Ramos (cell line): ENCODE results near the gene ETV6.

Experiments
- in situ Hi-C: fragments of 300-500 bp; cut with MboI; formaldehyde crosslinking; loops from one replicate; pipeline ENCODE4 v1.14.3; 2022; ENCODE audit warnings: low sequenced_read_pairs; ENCODE audit not compliant: unreplicated experiment

Gene ETV6

DNA sequence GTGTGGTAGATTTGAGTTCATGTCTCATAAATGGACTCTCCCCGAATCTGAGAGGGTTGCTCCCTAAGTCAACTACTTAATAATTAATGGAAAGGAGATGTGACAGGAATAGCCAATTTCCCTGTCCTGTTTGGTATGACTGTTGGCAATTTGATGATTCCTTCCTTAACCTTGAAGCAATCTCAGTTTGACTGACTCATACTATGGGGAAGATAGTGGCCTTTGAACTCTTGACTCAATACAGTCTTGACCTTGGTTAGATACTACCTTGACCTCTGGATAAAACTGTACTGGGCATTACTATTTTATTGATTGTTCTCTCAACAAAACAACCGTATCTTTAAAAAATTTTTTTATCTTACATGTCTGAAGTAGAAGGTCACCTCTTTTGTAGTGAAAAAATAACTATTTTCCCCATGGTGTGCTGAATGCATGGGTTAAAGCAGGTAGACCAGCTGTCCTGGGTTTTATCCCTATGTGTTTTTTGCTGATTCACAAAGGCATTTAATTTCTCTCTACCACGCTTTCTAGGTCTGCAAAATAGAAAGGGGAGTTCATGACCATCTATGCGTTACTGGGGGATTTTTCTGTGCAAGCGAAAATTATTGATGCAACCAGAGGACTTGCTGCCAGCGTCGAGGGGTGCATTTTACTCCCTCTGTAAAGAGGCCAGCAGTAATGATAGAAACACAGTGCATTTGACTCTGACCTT is 80.1 kb downstream of the ETV6 start:
- in situ Hi-C loops, result no loop called here

GRCh38 chr12:11730299-11731041 is 81.0 kb downstream of the ETV6 start:
- in situ Hi-C loops, result no loop called here

DNA sequence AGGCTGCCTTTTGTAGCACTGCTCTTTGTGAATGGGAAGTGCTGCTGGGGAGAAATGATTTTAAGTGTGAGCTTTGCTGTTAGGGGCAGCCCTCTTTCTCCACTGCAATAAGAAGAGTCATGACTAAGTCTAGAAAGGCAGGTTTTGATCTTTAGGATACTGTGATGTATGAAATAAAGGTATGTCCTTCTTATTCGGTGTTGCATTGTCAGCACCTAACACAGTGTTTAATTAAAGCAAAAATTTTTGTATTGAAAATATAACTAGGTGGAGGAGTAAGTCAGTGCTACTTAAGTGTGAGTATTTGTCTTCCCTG is 81.5 kb downstream of the ETV6 start:
- in situ Hi-C loops, result no loop called here

GRCh38 chr12:11731455-11731854 is 82.0 kb downstream of the ETV6 start:
- in situ Hi-C loops, result no loop called here

- in situ Hi-C loops, result no loop called here
Observed at GRCh38 chr12:11732023-11732422, 82.5 kb downstream of the ETV6 start.

DNA sequence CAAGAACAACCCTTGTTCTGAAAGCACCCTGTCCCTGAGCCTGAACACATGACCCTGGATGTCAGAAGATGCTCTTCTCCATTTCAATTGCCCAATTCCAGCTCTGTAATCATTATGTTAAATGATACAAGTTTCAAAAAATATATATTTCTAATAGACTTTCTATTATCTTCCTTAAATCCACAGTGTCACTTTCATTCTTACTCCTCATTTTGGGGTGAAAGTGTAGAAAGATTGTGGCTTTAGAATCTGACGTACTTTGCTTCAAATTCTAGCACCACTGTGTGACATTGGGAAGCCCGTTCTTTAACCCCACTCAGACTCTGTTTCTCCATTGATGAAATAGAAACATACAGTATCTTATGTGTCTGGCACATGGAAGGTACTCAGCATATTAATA is 83.2 kb downstream of the ETV6 start:
- in situ Hi-C loops, result no loop called here

DNA sequence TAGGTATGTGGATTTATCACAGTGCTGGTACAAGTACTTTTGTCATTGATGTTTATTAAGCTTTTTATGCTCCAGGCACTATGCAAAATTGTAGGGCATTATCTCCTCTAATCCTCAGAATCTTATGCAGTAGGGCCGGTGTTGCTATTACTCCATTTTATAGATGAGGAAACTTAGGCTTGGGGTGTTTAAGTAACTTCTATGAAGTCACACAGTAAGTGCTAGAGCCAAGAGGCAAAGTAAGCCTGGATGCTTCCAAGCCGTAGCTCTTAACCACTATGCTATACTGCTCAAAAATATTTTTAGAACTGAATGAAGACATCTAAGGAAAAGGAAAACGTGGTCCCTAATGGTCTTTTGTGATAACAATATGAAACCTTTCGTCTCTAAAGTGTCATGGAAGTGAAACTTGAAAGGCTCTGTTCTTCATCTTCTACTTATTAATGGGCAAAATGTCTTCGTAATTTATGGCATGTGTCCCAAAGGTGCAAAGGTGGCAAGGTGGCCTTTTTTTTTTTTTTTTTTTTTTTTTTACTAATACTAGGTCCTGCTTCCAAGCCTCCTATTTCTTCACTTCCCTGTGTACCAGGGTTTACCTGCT is 85.2 kb downstream of the ETV6 start:
- in situ Hi-C loops, result no loop called here

GRCh38 chr12:11738450-11738849 is 89.0 kb downstream of the ETV6 start:
- in situ Hi-C loops, result no loop called here

DNA sequence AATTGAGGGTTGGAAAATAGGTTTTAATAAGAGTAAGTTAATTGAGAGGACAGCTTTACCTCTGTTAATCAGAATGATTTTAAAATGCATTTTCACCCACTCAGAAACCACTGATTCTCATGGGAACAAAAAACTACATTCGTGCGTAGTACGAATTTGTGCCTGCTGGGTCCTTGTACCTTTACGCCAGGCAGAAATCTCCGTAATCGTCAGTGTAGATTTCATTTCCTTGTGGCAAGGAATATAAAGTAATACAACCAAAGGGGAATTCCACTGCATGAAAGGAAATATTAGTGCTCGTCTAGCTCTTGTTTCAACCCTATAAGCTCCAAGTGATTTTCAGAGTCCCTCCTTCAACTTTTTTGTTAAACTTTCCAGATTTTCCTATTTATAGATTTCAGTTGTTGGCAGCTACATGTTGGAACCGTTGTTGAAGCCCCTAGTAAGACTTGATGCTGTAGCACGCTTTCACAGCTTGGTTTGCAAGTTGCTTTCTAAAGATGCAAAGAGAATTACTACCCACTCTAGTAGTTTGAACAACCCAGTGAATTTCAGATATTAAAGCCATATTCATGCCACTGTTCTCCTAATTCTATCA is 90.6 kb downstream of the ETV6 start:
- in situ Hi-C loops, result loop anchor here (10.0 kb wide), 1 partner anchor 285 kb away; no protein-coding TSS in a partner anchor

GRCh38 chr12:11741434-11742092 is 92.1 kb downstream of the ETV6 start:
- in situ Hi-C loops, result loop anchor here (10.0 kb wide), 1 partner anchor 283 kb away; no protein-coding TSS in a partner anchor

- in situ Hi-C loops, result loop anchor here (10.0 kb wide), 1 partner anchor 281 kb away; no protein-coding TSS in a partner anchor
Observed at GRCh38 chr12:11743423-11744409, 94.2 kb downstream of the ETV6 start.

- in situ Hi-C loops, result loop anchor here (10.0 kb wide), 1 partner anchor 280 kb away; no protein-coding TSS in a partner anchor
Observed at GRCh38 chr12:11744410-11744801, 94.9 kb downstream of the ETV6 start.

DNA sequence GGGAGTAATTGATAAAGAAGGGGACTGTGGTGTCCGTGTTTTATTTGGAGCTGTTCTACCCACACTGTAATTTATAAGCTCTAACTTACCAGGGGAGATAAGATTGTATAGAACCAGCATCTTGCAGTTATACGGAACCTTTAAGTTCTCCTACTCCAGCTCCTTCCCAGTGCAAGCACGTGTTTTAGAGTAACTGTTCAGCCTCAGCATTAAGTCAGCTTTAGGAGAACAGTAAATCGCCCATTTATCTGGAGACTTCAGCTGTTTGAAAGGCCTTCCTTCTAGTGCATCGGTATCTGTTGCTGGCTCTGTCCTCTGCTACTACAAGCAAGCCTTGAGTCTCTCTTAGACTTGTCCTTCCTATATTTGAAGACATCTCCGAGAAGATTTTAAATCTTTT is 95.6 kb downstream of the ETV6 start:
- in situ Hi-C loops, result loop anchor here (10.0 kb wide), 1 partner anchor 280 kb away; no protein-coding TSS in a partner anchor

- in situ Hi-C loops, result loop anchor here (10.0 kb wide), 1 partner anchor 279 kb away; no protein-coding TSS in a partner anchor
Observed at GRCh38 chr12:11746024-11746771, 96.7 kb downstream of the ETV6 start.

- in situ Hi-C loops, result loop anchor here (10.0 kb wide), 1 partner anchor 278 kb away; no protein-coding TSS in a partner anchor
Observed at GRCh38 chr12:11746940-11747716, 97.7 kb downstream of the ETV6 start.

- in situ Hi-C loops, result loop anchor here (10.0 kb wide), 1 partner anchor 277 kb away; no protein-coding TSS in a partner anchor
Observed at GRCh38 chr12:11747969-11748368, 98.5 kb downstream of the ETV6 start.

DNA sequence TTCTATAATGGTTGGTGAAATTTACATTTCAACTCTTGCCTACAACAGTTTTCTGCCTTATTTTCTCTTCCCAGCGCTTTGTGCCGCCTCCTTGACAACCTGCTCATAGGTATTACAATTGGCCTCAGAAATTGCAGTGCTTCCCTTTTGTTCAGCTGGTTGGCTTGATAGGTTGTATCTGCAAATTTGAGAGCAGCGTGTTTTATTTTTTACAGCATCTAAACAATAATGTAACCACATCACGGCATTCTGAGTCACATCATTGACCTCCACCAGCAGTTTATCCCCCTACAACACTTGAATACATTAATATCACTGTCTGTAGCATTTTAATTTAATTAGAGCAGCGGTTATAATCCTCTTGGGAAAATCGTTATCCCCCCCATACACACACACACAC is 99.4 kb downstream of the ETV6 start:
- in situ Hi-C loops, result loop anchor here (10.0 kb wide), 1 partner anchor 276 kb away; no protein-coding TSS in a partner anchor
